NOMO-1 treated with dmso at 0.1 percent for 144 hours (cell line): ENCODE results near the gene COMTD1.
"Not testable (repeated sequence)": the region's sequence is repeated elsewhere in the genome, so short reads cannot be mapped to it uniquely, and the experiment has no call there.

Source experiments
- DNase-seq: peaks from one replicate; lab custom pipeline; 2025; ENCODE audit not compliant: unreplicated experiment; lab: John Stamatoyannopoulos, UW

Gene COMTD1

GRCh38 chr10:75226095-75226494 lies 9.7 kb downstream of the COMTD1 start:
- no peak for DNase-seq

GRCh38 chr10:75223507-75223906 lies 12.2 kb downstream of the COMTD1 start:
- no peak for DNase-seq

- not testable (repeated sequence) for DNase-seq
These were observed 14.3 kb downstream of the COMTD1 start for GRCh38 chr10:75221492-75221891.

GRCh38 chr10:75220274-75220673 lies 15.5 kb downstream of the COMTD1 start:
- no peak for DNase-seq

GRCh38 chr10:75212343-75212742 lies 23.4 kb downstream of the COMTD1 start:
- no peak for DNase-seq

GRCh38 chr10:75211007-75211691 lies 24.6 kb downstream of the COMTD1 start:
- DNase-seq: no peak

- peak; percentile 85 for DNase-seq
These were observed 25.3 kb downstream of the COMTD1 start, which contains the start of gene VDAC2 for GRCh38 chr10:75210282-75211006. TSS of gene VDAC2 (plus strand) at chr10:75210796. CDS start at chr10:75211159, 363 bp downstream.

- peak; percentile 61 for DNase-seq
These were observed 25.9 kb downstream of the COMTD1 start for GRCh38 chr10:75209921-75210281.

GRCh38 chr10:75209086-75209920 lies 26.5 kb downstream of the COMTD1 start:
- no peak for DNase-seq

- DNase-seq: no peak
These were observed 27.6 kb downstream of the COMTD1 start for GRCh38 chr10:75208181-75208580.

- DNase-seq: no peak
These were observed 28.0 kb downstream of the COMTD1 start for GRCh38 chr10:75207857-75208144.

GRCh38 chr10:75207079-75207856 lies 28.5 kb downstream of the COMTD1 start:
- DNase-seq: no peak

GRCh38 chr10:75206638-75207037 lies 29.1 kb downstream of the COMTD1 start:
- not testable (repeated sequence) for DNase-seq

- no peak for DNase-seq
These were observed 29.8 kb downstream of the COMTD1 start for GRCh38 chr10:75205908-75206307.

GRCh38 chr10:75203724-75204123 lies 32.0 kb downstream of the COMTD1 start:
- DNase-seq: no peak

- DNase-seq: not testable (repeated sequence)
These were observed 32.6 kb downstream of the COMTD1 start for GRCh38 chr10:75203046-75203620.

- DNase-seq: no peak
These were observed 33.3 kb downstream of the COMTD1 start for GRCh38 chr10:75202321-75203045.

- DNase-seq: no peak
These were observed 33.9 kb downstream of the COMTD1 start for GRCh38 chr10:75201793-75202307.

- not testable (repeated sequence) for DNase-seq
These were observed 35.8 kb downstream of the COMTD1 start for GRCh38 chr10:75199949-75200348.

- DNase-seq: no peak
These were observed 37.9 kb downstream of the COMTD1 start for GRCh38 chr10:75197906-75198305.
